ENCODE measurements around the gene PRKG1. TPM values are rescaled to one million over a fixed set of nuclear protein-coding genes. Genes with fewer than 3 reads are reported as not detected.

Gene PRKG1
- 12.0 TPM for polyA plus RNA-seq
- long read RNA-seq, donor 1, result 0 reads
- long read RNA-seq, donor 2, result 0 reads
- long read RNA-seq, donor 3, result 0 reads
- long read RNA-seq, donor 4, result 0 reads
- long read RNA-seq, donor 5, result 0 reads
- long read RNA-seq, donor 6, result 0 reads
- long read RNA-seq, donor 7, result 0 reads
- long read RNA-seq, donor 8, partial matches to known transcripts, result 11 of 11 reads
- long read RNA-seq, donor 8, other reads (novel, unspliced or antisense), result 0 of 11 reads
- long read RNA-seq, donor 9, result 0 reads
- long read RNA-seq, donor 10, result 0 reads
- long read RNA-seq, donor 11, result 0 reads

DNA sequence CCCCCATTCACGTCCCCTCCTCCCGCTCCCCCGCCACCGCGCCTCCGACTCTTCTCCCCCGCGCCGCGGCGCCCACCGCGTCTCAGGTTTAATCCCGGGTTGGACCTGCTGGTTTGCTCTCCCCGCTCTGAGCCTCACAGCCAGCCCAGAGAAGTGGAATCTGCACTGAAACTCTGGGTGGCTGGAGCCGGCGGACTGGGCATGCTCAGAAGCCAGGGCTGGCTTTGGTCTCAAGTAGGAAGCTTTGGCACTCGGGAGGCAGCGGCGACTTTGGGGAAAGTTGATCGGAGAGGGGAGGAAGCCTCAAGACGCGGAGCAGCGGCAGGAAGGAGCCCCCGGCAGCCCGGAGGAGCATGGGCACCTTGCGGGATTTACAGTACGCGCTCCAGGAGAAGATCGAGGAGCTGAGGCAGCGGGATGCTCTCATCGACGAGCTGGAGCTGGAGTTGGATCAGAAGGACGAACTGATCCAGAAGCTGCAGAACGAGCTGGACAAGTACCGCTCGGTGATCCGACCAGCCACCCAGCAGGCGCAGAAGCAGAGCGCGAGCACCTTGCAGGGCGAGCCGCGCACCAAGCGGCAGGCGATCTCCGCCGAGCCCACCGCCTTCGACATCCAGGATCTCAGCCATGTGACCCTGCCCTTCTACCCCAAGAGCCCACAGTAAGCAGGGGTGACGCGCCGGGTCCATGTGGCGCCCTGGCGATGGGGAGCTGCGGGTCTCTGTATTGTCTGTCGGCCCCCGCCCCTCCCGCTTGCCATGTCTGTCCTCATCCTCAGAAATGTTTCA lies at the start of gene PRKG1:
Gene PRKG1, plus strand, starts transcription at position 250 of the 791 bp plus-strand sequence.
- Histone ChIP-seq H3K36me3 (ENCODE audit: control insufficient read depth, insufficient read depth, low read length) (no peaks in the 10 kb centered on the region), H3K27me3 (ENCODE audit: control insufficient read depth, insufficient read depth, low read length) (peaks cover 34% of the 10 kb centered on the region), H3K4me3 (ENCODE audit: low read length) (peak within 1 kb of the TSS; percentile 62), H3K9me3 (ENCODE audit: control insufficient read depth, low read depth, low read length) (peaks cover 3% of the 10 kb centered on the region), H3K27ac (ENCODE audit: low read length) (peak within 1 kb of the TSS; percentile 59), H3K4me1 (ENCODE audit: control insufficient read depth, insufficient read depth, low read length) (no peaks in the 10 kb centered on the region)
- DNase-seq, result peak in 1 of 2 donors; percentile 66
- WGBS (ENCODE audit: insufficient coverage, low lambda C conversion rate), result no CpG with 5 or more reads among the region's 59 CpGs

- Histone ChIP-seq H3K9me3 (ENCODE audit: control insufficient read depth, low read depth, low read length) (no peaks in the 10 kb centered on the region), H3K36me3 (ENCODE audit: control insufficient read depth, insufficient read depth, low read length) (no peaks in the 10 kb centered on the region), H3K4me3 (ENCODE audit: low read length) (no peak overlapping the region), H3K4me1 (ENCODE audit: control insufficient read depth, insufficient read depth, low read length) (no peaks in the 10 kb centered on the region), H3K27me3 (ENCODE audit: control insufficient read depth, insufficient read depth, low read length) (no peaks in the 10 kb centered on the region), H3K27ac (ENCODE audit: low read length) (no peak overlapping the region)
- DNase-seq, result no peak
Measured at GRCh38 chr10:51028420-51028819, 45.9 kb upstream of the PRKG1 start.

- whole genome bisulfite sequencing (ENCODE audit: insufficient coverage, low lambda C conversion rate), result no CpG with 5 or more reads among the region's 2 CpGs
- DNase-seq, result no peak
- no peaks in the 10 kb centered on the region for H3K4me1 ChIP-seq (ENCODE audit: control insufficient read depth, insufficient read depth, low read length)
- H3K27ac ChIP-seq (ENCODE audit: low read length), result no peak overlapping the region
- H3K9me3 ChIP-seq (ENCODE audit: control insufficient read depth, low read depth, low read length), result no peaks in the 10 kb centered on the region
- no peak overlapping the region for H3K4me3 ChIP-seq (ENCODE audit: low read length)
- H3K36me3 ChIP-seq (ENCODE audit: control insufficient read depth, insufficient read depth, low read length), result no peaks in the 10 kb centered on the region
- no peaks in the 10 kb centered on the region for H3K27me3 ChIP-seq (ENCODE audit: control insufficient read depth, insufficient read depth, low read length)
Measured at GRCh38 chr10:51029172-51029641, 45.1 kb upstream of the PRKG1 start.

- no CpG with 5 or more reads among the region's 2 CpGs for WGBS (ENCODE audit: insufficient coverage, low lambda C conversion rate)
- Histone ChIP-seq H3K27ac (ENCODE audit: low read length) (no peak overlapping the region), H3K36me3 (ENCODE audit: control insufficient read depth, insufficient read depth, low read length) (no peaks in the 10 kb centered on the region), H3K4me3 (ENCODE audit: low read length) (no peak overlapping the region), H3K9me3 (ENCODE audit: control insufficient read depth, low read depth, low read length) (no peaks in the 10 kb centered on the region), H3K4me1 (ENCODE audit: control insufficient read depth, insufficient read depth, low read length) (no peaks in the 10 kb centered on the region), H3K27me3 (ENCODE audit: control insufficient read depth, insufficient read depth, low read length) (no peaks in the 10 kb centered on the region)
- DNase-seq, result no peak
Measured at GRCh38 chr10:51030480-51030879, 43.8 kb upstream of the PRKG1 start.

GRCh38 chr10:51031950-51032349 lies 42.3 kb upstream of the PRKG1 start:
- no peaks in the 10 kb centered on the region for H3K9me3 ChIP-seq (ENCODE audit: control insufficient read depth, low read depth, low read length)
- no peaks in the 10 kb centered on the region for H3K4me1 ChIP-seq (ENCODE audit: control insufficient read depth, insufficient read depth, low read length)
- H3K4me3 ChIP-seq (ENCODE audit: low read length), result no peak overlapping the region
- no peak overlapping the region for H3K27ac ChIP-seq (ENCODE audit: low read length)
- DNase-seq, result no peak
- no peaks in the 10 kb centered on the region for H3K27me3 ChIP-seq (ENCODE audit: control insufficient read depth, insufficient read depth, low read length)
- no peaks in the 10 kb centered on the region for H3K36me3 ChIP-seq (ENCODE audit: control insufficient read depth, insufficient read depth, low read length)

DNA sequence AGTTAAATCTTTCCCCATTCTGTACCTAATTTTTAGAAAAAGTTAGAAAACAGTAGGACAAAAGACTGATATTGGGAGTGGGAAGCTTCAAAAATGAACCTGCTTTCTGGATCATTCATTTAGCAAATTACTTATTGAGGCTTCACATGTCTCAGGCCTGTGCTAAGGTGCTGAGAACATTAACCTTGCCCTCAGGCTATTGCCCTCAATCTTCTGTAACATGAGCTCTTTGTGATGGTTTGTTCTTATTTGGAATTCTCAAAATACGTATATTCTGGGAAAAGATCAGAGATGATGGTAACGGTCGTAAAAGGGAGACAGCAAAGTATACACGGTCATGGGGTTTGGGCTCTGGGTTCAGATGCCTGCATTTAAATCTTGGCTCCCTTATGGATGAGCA lies 39.5 kb upstream of the PRKG1 start:
- 88% methylated on average over 4 of the region's 4 CpGs for WGBS (ENCODE audit: insufficient coverage, low lambda C conversion rate)
- Histone ChIP-seq H3K4me1 (ENCODE audit: control insufficient read depth, insufficient read depth, low read length) (no peaks in the 10 kb centered on the region), H3K27ac (ENCODE audit: low read length) (no peak overlapping the region), H3K36me3 (ENCODE audit: control insufficient read depth, insufficient read depth, low read length) (no peaks in the 10 kb centered on the region), H3K9me3 (ENCODE audit: control insufficient read depth, low read depth, low read length) (no peaks in the 10 kb centered on the region), H3K27me3 (ENCODE audit: control insufficient read depth, insufficient read depth, low read length) (no peaks in the 10 kb centered on the region), H3K4me3 (ENCODE audit: low read length) (no peak overlapping the region)
- DNase-seq, result no peak

GRCh38 chr10:51035344-51035743 lies 38.9 kb upstream of the PRKG1 start:
- no CpG with 5 or more reads among the region's 4 CpGs for WGBS (ENCODE audit: insufficient coverage, low lambda C conversion rate)
- peak in 1 of 2 donors; percentile 23 for DNase-seq
- H3K4me3 ChIP-seq (ENCODE audit: low read length), result no peak overlapping the region
- no peaks in the 10 kb centered on the region for H3K9me3 ChIP-seq (ENCODE audit: control insufficient read depth, low read depth, low read length)
- no peaks in the 10 kb centered on the region for H3K27me3 ChIP-seq (ENCODE audit: control insufficient read depth, insufficient read depth, low read length)
- no peak overlapping the region for H3K27ac ChIP-seq (ENCODE audit: low read length)
- no peaks in the 10 kb centered on the region for H3K36me3 ChIP-seq (ENCODE audit: control insufficient read depth, insufficient read depth, low read length)
- no peaks in the 10 kb centered on the region for H3K4me1 ChIP-seq (ENCODE audit: control insufficient read depth, insufficient read depth, low read length)

GRCh38 chr10:51045871-51046270 lies 28.4 kb upstream of the PRKG1 start:
- WGBS (ENCODE audit: insufficient coverage, low lambda C conversion rate), result no CpG with 5 or more reads among the region's 2 CpGs
- DNase-seq, result no peak
- no peak overlapping the region for H3K27ac ChIP-seq (ENCODE audit: low read length)
- H3K9me3 ChIP-seq (ENCODE audit: control insufficient read depth, low read depth, low read length), result no peaks in the 10 kb centered on the region
- H3K4me3 ChIP-seq (ENCODE audit: low read length), result no peak overlapping the region
- H3K27me3 ChIP-seq (ENCODE audit: control insufficient read depth, insufficient read depth, low read length), result peaks cover 2% of the 10 kb centered on the region
- H3K36me3 ChIP-seq (ENCODE audit: control insufficient read depth, insufficient read depth, low read length), result no peaks in the 10 kb centered on the region
- H3K4me1 ChIP-seq (ENCODE audit: control insufficient read depth, insufficient read depth, low read length), result no peaks in the 10 kb centered on the region

GRCh38 chr10:51046654-51047053 lies 27.6 kb upstream of the PRKG1 start:
- Histone ChIP-seq H3K36me3 (ENCODE audit: control insufficient read depth, insufficient read depth, low read length) (no peaks in the 10 kb centered on the region), H3K9me3 (ENCODE audit: control insufficient read depth, low read depth, low read length) (no peaks in the 10 kb centered on the region), H3K4me1 (ENCODE audit: control insufficient read depth, insufficient read depth, low read length) (no peaks in the 10 kb centered on the region), H3K4me3 (ENCODE audit: low read length) (no peak overlapping the region), H3K27me3 (ENCODE audit: control insufficient read depth, insufficient read depth, low read length) (peaks cover 2% of the 10 kb centered on the region), H3K27ac (ENCODE audit: low read length) (no peak overlapping the region)
- WGBS (ENCODE audit: insufficient coverage, low lambda C conversion rate), result 100% methylated on average over 1 of the region's 6 CpGs
- DNase-seq, result no peak

- no peak for DNase-seq
- H3K27me3 ChIP-seq (ENCODE audit: control insufficient read depth, insufficient read depth, low read length), result peaks cover 2% of the 10 kb centered on the region
- H3K27ac ChIP-seq (ENCODE audit: low read length), result no peak overlapping the region
- H3K9me3 ChIP-seq (ENCODE audit: control insufficient read depth, low read depth, low read length), result no peaks in the 10 kb centered on the region
- H3K4me3 ChIP-seq (ENCODE audit: low read length), result no peak overlapping the region
- WGBS (ENCODE audit: insufficient coverage, low lambda C conversion rate), result 89% methylated on average over 1 of the region's 2 CpGs
- H3K4me1 ChIP-seq (ENCODE audit: control insufficient read depth, insufficient read depth, low read length), result no peaks in the 10 kb centered on the region
- no peaks in the 10 kb centered on the region for H3K36me3 ChIP-seq (ENCODE audit: control insufficient read depth, insufficient read depth, low read length)
Measured at GRCh38 chr10:51047857-51048256, 26.4 kb upstream of the PRKG1 start.

Data from large intestine (tissue), 12 donors.